GM13976 (cell line): Measurements from ENCODE around the gene ASPSCR1.

ENCODE experiments used
- DNase-seq: peaks from one replicate; pipeline ENCODE4 v3.0.0; 2012; ENCODE audit warnings: low spot score
- CTCF ChIP-seq: IDR thresholded peaks from 2 replicates; pipeline ENCODE4 v1.5.1; 2012; ENCODE audit warnings: borderline replicate concordance, mild to moderate bottlenecking; ENCODE audit not compliant: insufficient read depth; ENCODE audit errors: extremely low read depth, missing control alignments, control extremely low read depth
- in situ Hi-C: fragments of 300-500 bp; cut with MboI; formaldehyde crosslinking; loops from one replicate; pipeline ENCODE4 v1.12.0; 2022; ENCODE audit warnings: low sequenced_read_pairs, mixed read lengths, inconsistent platforms; ENCODE audit not compliant: unreplicated experiment

ASPSCR1 gene

GRCh38 chr17:82012640-82013295, 35.3 kb downstream of the ASPSCR1 start:
- TF ChIP-seq CTCF = no peak
- no peak for DNase-seq
- in situ Hi-C loops = no loop called here

GRCh38 chr17:82013341-82013740, 35.9 kb downstream of the ASPSCR1 start:
- DNase-seq = no peak
- no peak for TF ChIP-seq CTCF
- in situ Hi-C loops = no loop called here

- no peak for DNase-seq
- in situ Hi-C loops = no loop called here
- no peak for TF ChIP-seq CTCF
Observed at GRCh38 chr17:82013772-82014321, 36.4 kb downstream of the ASPSCR1 start.

- no peak for TF ChIP-seq CTCF
- no peak for DNase-seq
- in situ Hi-C loops = no loop called here
Observed at GRCh38 chr17:82014432-82014831, 37.0 kb downstream of the ASPSCR1 start.

- in situ Hi-C loops = no loop called here
- TF ChIP-seq CTCF = no peak
- DNase-seq = no peak
Observed at GRCh38 chr17:82014971-82015310, 37.5 kb downstream of the ASPSCR1 start.

GRCh38 chr17:82015311-82015971, 38.0 kb downstream of the ASPSCR1 start:
- TF ChIP-seq CTCF = no peak
- no peak for DNase-seq
- in situ Hi-C loops = no loop called here
